ENCODE data around the gene RNF130. TPM values are rescaled to one million over a fixed set of nuclear protein-coding genes. Genes with fewer than 3 reads are reported as not detected.

Gene RNF130
- total and polyA plus RNA-seq, 2 of the 13 experiments (the other 11 are each of a cell fraction or from before 2014, with no cell fraction given) = 28.2 to 28.3 TPM

DNA sequence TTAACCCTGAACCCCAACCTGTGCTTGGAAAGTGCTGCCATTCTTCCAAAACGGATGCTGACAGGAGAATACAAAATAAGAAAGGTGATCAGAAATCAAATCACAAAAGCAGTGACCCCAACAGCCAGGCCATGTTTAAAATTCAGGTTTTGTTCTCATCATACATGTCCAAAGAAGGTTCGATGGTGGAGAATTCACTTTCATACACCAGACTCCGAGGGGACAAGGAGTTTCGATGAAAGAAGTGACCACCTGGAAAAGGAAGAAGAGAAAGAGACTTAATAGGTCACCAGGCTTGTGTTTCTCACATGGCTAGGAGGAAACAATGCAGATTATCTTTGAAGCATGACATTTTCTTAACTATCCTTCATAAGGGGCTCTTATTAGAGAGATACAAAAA, 151.4 kb downstream of the RNF130 start (continued):
- TF ChIP-seq ZIK1 (CRISPR knock-in tag; IDR thresholded peaks at IDR 0.05; ENCODE audit: borderline replicate concordance, low read depth) (no peak), ZC3H4 (CRISPR knock-in tag; IDR thresholded peaks at IDR 0.05; ENCODE audit: borderline replicate concordance) (no peak)

DNA sequence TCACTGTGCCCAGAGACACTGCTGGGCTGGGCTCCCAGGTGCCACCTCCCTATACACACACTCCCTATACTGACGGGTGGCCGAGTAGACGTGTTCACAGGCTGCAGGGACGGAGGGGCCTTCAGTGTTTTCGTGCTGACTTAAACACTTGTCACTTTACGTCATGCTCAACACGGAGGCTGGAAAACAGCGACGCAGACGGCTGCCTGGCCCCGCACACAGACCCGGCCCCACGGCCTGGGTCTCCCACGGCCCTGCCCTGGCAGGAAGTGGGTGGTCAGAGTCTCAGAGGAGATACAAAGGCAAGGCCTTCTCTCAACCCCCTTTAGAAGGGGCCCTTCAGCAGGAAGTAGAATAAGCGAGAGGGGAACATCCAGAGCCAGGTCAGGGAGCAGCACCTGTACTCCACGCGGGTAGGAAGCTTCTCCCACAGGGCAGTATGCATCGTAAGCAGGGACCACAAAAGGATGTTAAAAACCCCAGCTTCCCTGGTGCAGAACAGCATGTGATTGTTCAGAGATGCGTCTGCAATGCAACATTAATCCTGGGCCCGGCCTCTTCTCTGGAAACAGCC, 152.0 kb downstream of the RNF130 start:
- TF ChIP-seq TBP (CRISPR knock-in tag; IDR thresholded peaks at IDR 0.05) (no peak), HOXA7 (CRISPR knock-in tag; IDR thresholded peaks at IDR 0.05) (no peak), CENPT (CRISPR knock-in tag; IDR thresholded peaks at IDR 0.05; ENCODE audit: low read depth) (no peak), POLR2AphosphoS5 (IDR thresholded peaks at IDR 0.05; ENCODE audit: low read depth, low read length) (no peak)
- TF ChIP-seq, protein P1, sequence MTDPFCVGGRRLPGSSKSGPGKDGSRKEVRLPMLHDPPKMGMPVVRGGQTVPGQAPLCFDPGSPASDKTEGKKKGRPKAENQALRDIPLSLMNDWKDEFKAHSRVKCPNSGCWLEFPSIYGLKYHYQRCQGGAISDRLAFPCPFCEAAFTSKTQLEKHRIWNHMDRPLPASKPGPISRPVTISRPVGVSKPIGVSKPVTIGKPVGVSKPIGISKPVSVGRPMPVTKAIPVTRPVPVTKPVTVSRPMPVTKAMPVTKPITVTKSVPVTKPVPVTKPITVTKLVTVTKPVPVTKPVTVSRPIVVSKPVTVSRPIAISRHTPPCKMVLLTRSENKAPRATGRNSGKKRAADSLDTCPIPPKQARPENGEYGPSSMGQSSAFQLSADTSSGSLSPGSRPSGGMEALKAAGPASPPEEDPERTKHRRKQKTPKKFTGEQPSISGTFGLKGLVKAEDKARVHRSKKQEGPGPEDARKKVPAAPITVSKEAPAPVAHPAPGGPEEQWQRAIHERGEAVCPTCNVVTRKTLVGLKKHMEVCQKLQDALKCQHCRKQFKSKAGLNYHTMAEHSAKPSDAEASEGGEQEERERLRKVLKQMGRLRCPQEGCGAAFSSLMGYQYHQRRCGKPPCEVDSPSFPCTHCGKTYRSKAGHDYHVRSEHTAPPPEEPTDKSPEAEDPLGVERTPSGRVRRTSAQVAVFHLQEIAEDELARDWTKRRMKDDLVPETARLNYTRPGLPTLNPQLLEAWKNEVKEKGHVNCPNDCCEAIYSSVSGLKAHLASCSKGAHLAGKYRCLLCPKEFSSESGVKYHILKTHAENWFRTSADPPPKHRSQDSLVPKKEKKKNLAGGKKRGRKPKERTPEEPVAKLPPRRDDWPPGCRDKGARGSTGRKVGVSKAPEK (CRISPR knock-in tag; IDR thresholded peaks at IDR 0.05; ENCODE audit: borderline replicate concordance) = no peak
- TF ChIP-seq, protein P2, sequence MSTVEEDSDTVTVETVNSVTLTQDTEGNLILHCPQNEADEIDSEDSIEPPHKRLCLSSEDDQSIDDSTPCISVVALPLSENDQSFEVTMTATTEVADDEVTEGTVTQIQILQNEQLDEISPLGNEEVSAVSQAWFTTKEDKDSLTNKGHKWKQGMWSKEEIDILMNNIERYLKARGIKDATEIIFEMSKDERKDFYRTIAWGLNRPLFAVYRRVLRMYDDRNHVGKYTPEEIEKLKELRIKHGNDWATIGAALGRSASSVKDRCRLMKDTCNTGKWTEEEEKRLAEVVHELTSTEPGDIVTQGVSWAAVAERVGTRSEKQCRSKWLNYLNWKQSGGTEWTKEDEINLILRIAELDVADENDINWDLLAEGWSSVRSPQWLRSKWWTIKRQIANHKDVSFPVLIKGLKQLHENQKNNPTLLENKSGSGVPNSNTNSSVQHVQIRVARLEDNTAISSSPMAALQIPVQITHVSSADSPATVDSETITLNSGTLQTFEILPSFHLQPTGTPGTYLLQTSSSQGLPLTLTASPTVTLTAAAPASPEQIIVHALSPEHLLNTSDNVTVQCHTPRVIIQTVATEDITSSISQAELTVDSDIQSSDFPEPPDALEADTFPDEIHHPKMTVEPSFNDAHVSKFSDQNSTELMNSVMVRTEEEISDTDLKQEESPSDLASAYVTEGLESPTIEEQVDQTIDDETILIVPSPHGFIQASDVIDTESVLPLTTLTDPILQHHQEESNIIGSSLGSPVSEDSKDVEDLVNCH (CRISPR knock-in tag; IDR thresholded peaks at IDR 0.05) = no peak
- in situ Hi-C loops (cut with HindIII; ENCODE audit: extremely low pct_ligation_motif_present, low pct_unique_long_range_greater_than_20kb) = no loop called here
- Histone ChIP-seq H3K4me1 (ENCODE audit: insufficient read depth, low read length) (peaks cover under 1% of the 10 kb centered on the region; the same call in 1 of the 2 replicates), H2AFZ (ENCODE audit: low read length) (no peak overlapping the region), H3K27me3 (ENCODE audit: control insufficient read depth in 1 of 2, insufficient read depth in 2 of 2, low read length in 2 of 2) (peaks cover 1 to 16% of the 10 kb centered on the region in 2 experiments; a peak in 3 of 5 replicates), H3K4me2 (ENCODE audit: low read depth, low read length) (no peak overlapping the region), H3K36me3 (replicated peaks in 1 of 2; ENCODE audit: control insufficient read depth in 1 of 2, insufficient read depth in 2 of 2, low read length in 2 of 2) (no peaks in the 10 kb centered on the region), H3K9me3 (ENCODE audit: low read length) (no peaks in the 10 kb centered on the region), H3K4me3 (replicated peaks in 1 of 3; ENCODE audit: insufficient read depth in 1 of 3, low read depth in 2 of 3, low read length in 3 of 3) (no peak overlapping the region), H4K20me1 (ENCODE audit: insufficient read depth, low read length) (no peaks in the 10 kb centered on the region), H3K9ac (ENCODE audit: insufficient read depth, low read depth, low read length) (no peak overlapping the region), H3K79me2 (ENCODE audit: insufficient read depth, low read length) (no peaks in the 10 kb centered on the region), H3K27ac (ENCODE audit: extremely low read length, insufficient read depth, low read length) (no peak overlapping the region)
- 51% methylated on average over 20 of the region's 20 CpGs for WGBS (ENCODE audit: low lambda C conversion rate)
- ChIA-PET CTCF (ENCODE audit: low intra/inter-chr PET ratio, low total read pairs) (no interaction called here), POLR2A (no interaction called here)
- DNase-seq (ENCODE audit: low spot score) = no peak
- no peak for FAIRE-seq
- no TSS peak for BruUV-seq (replicated peaks)
- ATAC-seq = no peak
- intact Hi-C loops (cut with micrococcal nuclease; ENCODE audit: unreplicated experiment) = no loop called here
